Effector memory CD4-positive, alpha-beta T cell (primary cell): ENCODE data around the gene PDE1A.

Experiments used
- DNase-seq, 3 donors: peaks; one replicate each; pipeline ENCODE4 v3.0.0-alpha.2; 2020
- H3K27ac ChIP-seq: 2 replicates; pipeline ENCODE4 v1.7.0; 2013; ENCODE audit warnings: mild to moderate bottlenecking, low read length, moderate library complexity; ENCODE audit not compliant: insufficient read depth, poor library complexity, severe bottlenecking
- H3K27me3 ChIP-seq: replicated peaks from 2 replicates; pipeline ENCODE4 v1.7.0; 2013; ENCODE audit warnings: mild to moderate bottlenecking, low read length; ENCODE audit not compliant: insufficient read depth, control insufficient read depth, poor library complexity, severe bottlenecking
- H3K36me3 ChIP-seq: 2 replicates; pipeline ENCODE4 v1.7.0; 2013; ENCODE audit warnings: mild to moderate bottlenecking, low read length, moderate library complexity; ENCODE audit not compliant: control insufficient read depth, insufficient read depth
- H3K4me1 ChIP-seq: 2 replicates; pipeline ENCODE4 v1.7.0; 2013; ENCODE audit warnings: low read length, mild to moderate bottlenecking; ENCODE audit not compliant: control insufficient read depth, insufficient read depth, poor library complexity, severe bottlenecking
- H3K4me3 ChIP-seq: 2 replicates; pipeline ENCODE4 v1.7.0; 2013; ENCODE audit warnings: low read length, low read depth, mild to moderate bottlenecking; ENCODE audit not compliant: insufficient read depth, poor library complexity, severe bottlenecking
- H3K9me3 ChIP-seq: 2 replicates; pipeline ENCODE4 v1.7.0; 2013; ENCODE audit warnings: mild to moderate bottlenecking, low read length, moderate library complexity; ENCODE audit not compliant: control insufficient read depth

Gene PDE1A

DNA sequence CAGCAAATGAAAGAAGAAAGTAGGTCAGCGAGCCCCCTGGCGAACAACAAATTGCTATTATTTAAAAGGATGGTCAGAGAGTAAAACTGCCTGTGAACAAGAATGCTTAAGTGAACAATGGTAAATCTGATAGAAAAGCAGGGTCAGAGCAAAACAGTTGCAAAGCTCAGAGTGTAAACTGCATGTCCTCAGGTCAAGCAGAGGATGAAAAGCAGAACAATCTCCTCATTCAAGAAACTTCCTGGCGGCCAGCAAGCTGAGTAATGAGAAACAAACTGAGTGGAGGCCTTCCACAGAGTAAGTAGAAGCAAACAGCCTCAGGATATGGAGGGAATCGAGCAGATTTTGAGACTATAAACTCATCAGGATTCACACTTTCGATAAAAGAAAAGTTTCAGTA lies 323.3 kb downstream of the PDE1A start:
- H3K27me3 ChIP-seq, result no peaks in the 10 kb centered on the region
- no peaks in the 10 kb centered on the region for H3K36me3 ChIP-seq
- no peak for DNase-seq
- H3K4me3 ChIP-seq, result no peak overlapping the region
- H3K27ac ChIP-seq, result no peak overlapping the region
- H3K9me3 ChIP-seq, result no peaks in the 10 kb centered on the region
- H3K4me1 ChIP-seq, result no peaks in the 10 kb centered on the region

DNA sequence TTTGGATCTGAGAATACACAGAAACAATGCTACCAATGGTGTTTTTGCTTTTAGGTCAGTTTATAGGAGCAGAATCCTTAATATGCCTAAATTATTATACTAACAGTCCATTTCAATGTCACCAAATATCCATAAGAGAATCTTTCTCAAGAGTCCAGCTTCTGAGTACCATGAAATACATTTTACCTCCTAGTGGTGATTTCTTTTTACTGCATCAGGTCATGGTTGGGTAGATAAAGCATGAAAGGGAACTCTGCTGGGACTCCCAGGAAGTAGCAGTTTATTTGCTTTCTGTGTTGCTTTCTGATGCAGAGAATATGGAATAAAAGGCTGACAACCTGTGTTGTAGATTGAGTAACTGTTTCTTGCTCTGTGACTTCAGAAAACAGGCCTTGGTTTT lies 325.6 kb downstream of the PDE1A start:
- Histone ChIP-seq H3K4me1 (no peaks in the 10 kb centered on the region), H3K27me3 (no peaks in the 10 kb centered on the region), H3K4me3 (no peak overlapping the region), H3K36me3 (no peaks in the 10 kb centered on the region), H3K9me3 (no peaks in the 10 kb centered on the region), H3K27ac (no peak overlapping the region)
- DNase-seq, result no peak

DNA sequence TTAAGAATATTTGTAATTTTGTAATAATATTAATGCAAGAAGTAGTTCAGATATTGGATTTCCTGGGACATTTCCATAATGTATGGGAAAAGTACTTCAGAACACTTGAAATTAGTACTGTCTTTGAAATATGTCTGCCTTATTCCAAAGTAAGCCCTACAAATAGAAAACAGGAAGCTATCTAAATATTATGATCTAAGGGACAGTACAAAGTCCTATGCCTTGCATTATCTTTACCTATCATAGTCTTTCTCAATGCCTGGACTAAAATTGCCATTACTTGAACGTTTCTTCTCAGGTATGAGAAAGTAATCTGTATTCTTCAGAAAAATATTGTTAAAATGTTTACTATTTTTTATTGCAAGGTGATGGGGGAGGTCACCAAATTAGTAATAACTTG lies 328.2 kb downstream of the PDE1A start:
- no peaks in the 10 kb centered on the region for H3K36me3 ChIP-seq
- H3K27me3 ChIP-seq, result no peaks in the 10 kb centered on the region
- no peak overlapping the region for H3K27ac ChIP-seq
- no peaks in the 10 kb centered on the region for H3K9me3 ChIP-seq
- DNase-seq, result no peak
- H3K4me1 ChIP-seq, result no peaks in the 10 kb centered on the region
- H3K4me3 ChIP-seq, result no peak overlapping the region

DNA sequence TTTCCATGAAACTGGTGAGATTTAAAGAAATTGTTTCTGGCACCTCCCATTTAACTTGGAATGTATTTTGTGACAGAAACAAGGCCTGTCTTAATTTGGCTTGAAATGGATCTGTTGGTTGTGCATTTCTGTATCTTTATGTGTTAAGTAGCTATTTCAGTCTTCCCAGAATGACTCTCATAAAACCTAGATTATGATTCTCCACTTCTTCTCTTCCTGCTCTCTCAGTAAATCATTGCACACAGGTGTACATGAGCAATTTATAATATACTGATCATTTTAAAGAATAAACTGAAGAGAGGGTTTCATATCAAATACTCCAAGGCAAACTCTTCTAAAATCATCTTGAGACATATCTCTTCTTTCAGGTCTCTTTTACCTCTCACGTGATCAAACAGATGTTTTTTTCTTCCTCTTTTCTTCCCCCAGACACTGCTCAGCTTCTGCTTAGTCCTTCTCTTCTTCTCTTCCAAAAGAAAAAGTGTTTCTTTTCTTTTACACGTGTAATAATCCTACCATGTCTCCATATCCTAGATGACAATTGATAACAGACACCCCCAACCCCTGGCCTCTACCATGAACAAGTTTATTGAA lies 329.2 kb downstream of the PDE1A start:
- Histone ChIP-seq H3K4me3 (no peak overlapping the region), H3K27me3 (no peaks in the 10 kb centered on the region), H3K4me1 (no peaks in the 10 kb centered on the region), H3K27ac (no peak overlapping the region), H3K9me3 (no peaks in the 10 kb centered on the region), H3K36me3 (no peaks in the 10 kb centered on the region)
- DNase-seq, result no peak

DNA sequence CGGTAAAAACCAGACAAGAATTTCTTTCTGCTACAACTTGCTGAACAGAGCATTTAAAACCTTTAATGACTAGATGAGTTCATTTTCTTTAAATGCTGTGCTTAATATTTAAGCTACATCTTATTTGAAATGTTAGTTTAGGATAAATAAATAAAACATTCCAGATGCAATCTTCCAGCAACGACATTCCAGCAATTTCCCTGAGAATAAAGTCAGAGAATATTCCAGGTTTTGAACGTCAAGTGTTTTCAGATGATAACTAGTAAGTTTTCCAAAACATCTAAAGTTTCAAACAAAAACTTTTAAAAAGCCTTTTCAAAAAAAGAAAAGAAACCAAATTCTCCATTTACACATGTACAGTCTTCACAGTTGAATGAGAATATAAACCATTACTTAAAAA lies 336.4 kb downstream of the PDE1A start:
- no peak overlapping the region for H3K4me3 ChIP-seq
- no peaks in the 10 kb centered on the region for H3K9me3 ChIP-seq
- H3K27me3 ChIP-seq, result no peaks in the 10 kb centered on the region
- H3K36me3 ChIP-seq, result no peaks in the 10 kb centered on the region
- H3K4me1 ChIP-seq, result no peaks in the 10 kb centered on the region
- no peak overlapping the region for H3K27ac ChIP-seq
- no peak for DNase-seq
